Loucy (cell line): Measurements from ENCODE around the gene SLC25A18.

Experiments
- H2AFZ ChIP-seq: fragments of 200-600 bp; sonication (generic); 2 replicates; pipeline ENCODE4 v1.6.0; 2016; ENCODE audit warnings: antibody characterized with exemption, mild to moderate bottlenecking, low read length, moderate library complexity
- H3F3A ChIP-seq: fragments of 200-600 bp; 2 replicates; pipeline ENCODE4 v1.6.0; 2016; ENCODE audit warnings: antibody characterized with exemption, low read depth, mild to moderate bottlenecking
- H3K27me3 ChIP-seq: fragments of 200-600 bp; sonication (generic); 2 replicates; pipeline ENCODE4 v1.6.1; 2014; ENCODE audit warnings: low read length, mild to moderate bottlenecking; ENCODE audit not compliant: insufficient read depth, poor library complexity, severe bottlenecking
- H3K36me3 ChIP-seq: fragments of 200-600 bp; sonication (generic); 2 replicates; pipeline ENCODE4 v1.6.1; 2016; ENCODE audit warnings: low read length; ENCODE audit not compliant: insufficient read depth
- H3K4me1 ChIP-seq: fragments of 200-600 bp; sonication (generic); 2 replicates; pipeline ENCODE4 v1.5.1; 2014; ENCODE audit warnings: low read length, mild to moderate bottlenecking; ENCODE audit not compliant: insufficient read depth, poor library complexity, severe bottlenecking
- H3K4me2 ChIP-seq: fragments of 200-600 bp; sonication (generic); 2 replicates; pipeline ENCODE4 v1.6.0; 2014; ENCODE audit warnings: antibody characterized with exemption, low read length, low read depth, mild to moderate bottlenecking; ENCODE audit not compliant: poor library complexity, severe bottlenecking
- H3K4me3 ChIP-seq: fragments of 200-600 bp; sonication (generic); 2 replicates; pipeline ENCODE4 v1.5.1; 2014; ENCODE audit warnings: low read length, mild to moderate bottlenecking, mixed read lengths; ENCODE audit not compliant: poor library complexity, severe bottlenecking
- H3K79me2 ChIP-seq: fragments of 200-600 bp; sonication (generic); 2 replicates; pipeline ENCODE4 v1.6.1; 2014; ENCODE audit warnings: low read length; ENCODE audit not compliant: insufficient read depth
- H3K9ac ChIP-seq: fragments of 200-600 bp; sonication (generic); 2 replicates; pipeline ENCODE4 v1.6.0; 2014; ENCODE audit warnings: mild to moderate bottlenecking, low read depth, low read length, moderate library complexity; ENCODE audit not compliant: poor library complexity, severe bottlenecking
- H3K9me2 ChIP-seq: fragments of 200-600 bp; sonication (generic); replicated peaks from 2 replicates; pipeline ENCODE4 v1.6.1; 2016; ENCODE audit warnings: low read depth, low read length, mixed read lengths
- H3K9me3 ChIP-seq: fragments of 200-600 bp; sonication (generic); 2 replicates; pipeline ENCODE4 v1.6.1; 2014; ENCODE audit warnings: mild to moderate bottlenecking, antibody characterized with exemption, low read length, low read depth; ENCODE audit not compliant: insufficient read depth
- H4K20me1 ChIP-seq: fragments of 200-600 bp; sonication (generic); 2 replicates; pipeline ENCODE4 v1.6.0; 2014; ENCODE audit warnings: antibody characterized with exemption, low read length, mild to moderate bottlenecking; ENCODE audit not compliant: insufficient read depth, poor library complexity, severe bottlenecking
- EZH2phosphoT487 ChIP-seq: fragments of 200-600 bp; IDR thresholded peaks from 2 replicates; pipeline ENCODE4 v1.6.1; 2018; ENCODE audit warnings: antibody characterized with exemption, mild to moderate bottlenecking, moderate library complexity, borderline replicate concordance
- TF ChIP-seq, protein P1 (sequence below): fragments of 200-600 bp; sonication (generic); conservative IDR thresholded peaks from 2 replicates; pipeline ENCODE4 v1.5.1; 2014; ENCODE audit warnings: mild to moderate bottlenecking, antibody characterized with exemption, low read length

The SLC25A18 gene

DNA sequence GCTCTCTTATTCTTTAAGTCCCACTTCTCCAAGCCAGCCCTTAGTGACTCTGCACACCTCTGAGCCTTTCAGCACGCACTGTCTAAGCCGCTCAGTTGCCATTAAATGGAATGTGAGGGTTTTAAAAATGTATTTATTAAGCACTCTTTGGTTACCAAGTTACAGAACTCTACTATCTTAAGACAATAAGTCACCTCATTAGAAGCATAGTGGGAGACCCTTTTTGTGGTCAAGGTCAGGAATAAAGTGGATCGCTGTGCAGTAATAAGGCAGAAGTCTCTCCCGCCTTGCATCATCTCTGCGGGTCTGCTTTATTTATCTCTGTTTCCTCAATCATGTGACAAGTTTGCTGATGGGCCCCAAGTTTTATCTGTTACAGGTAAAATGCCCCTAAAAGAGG, 11.9 kb downstream of the SLC25A18 start:
- H3K9me3 ChIP-seq = no peaks in the 10 kb centered on the region
- H3K79me2 ChIP-seq = no peaks in the 10 kb centered on the region
- H3K4me1 ChIP-seq = no peaks in the 10 kb centered on the region
- H3K27me3 ChIP-seq = no peaks in the 10 kb centered on the region
- TF ChIP-seq EZH2phosphoT487 = no peak
- TF ChIP-seq, protein P1, sequence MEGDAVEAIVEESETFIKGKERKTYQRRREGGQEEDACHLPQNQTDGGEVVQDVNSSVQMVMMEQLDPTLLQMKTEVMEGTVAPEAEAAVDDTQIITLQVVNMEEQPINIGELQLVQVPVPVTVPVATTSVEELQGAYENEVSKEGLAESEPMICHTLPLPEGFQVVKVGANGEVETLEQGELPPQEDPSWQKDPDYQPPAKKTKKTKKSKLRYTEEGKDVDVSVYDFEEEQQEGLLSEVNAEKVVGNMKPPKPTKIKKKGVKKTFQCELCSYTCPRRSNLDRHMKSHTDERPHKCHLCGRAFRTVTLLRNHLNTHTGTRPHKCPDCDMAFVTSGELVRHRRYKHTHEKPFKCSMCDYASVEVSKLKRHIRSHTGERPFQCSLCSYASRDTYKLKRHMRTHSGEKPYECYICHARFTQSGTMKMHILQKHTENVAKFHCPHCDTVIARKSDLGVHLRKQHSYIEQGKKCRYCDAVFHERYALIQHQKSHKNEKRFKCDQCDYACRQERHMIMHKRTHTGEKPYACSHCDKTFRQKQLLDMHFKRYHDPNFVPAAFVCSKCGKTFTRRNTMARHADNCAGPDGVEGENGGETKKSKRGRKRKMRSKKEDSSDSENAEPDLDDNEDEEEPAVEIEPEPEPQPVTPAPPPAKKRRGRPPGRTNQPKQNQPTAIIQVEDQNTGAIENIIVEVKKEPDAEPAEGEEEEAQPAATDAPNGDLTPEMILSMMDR = no peak
- H3F3A ChIP-seq = no peaks in the 10 kb centered on the region
- H2AFZ ChIP-seq = no peak overlapping the region
- H3K4me2 ChIP-seq = no peak overlapping the region
- no peaks in the 10 kb centered on the region for H4K20me1 ChIP-seq
- H3K9me2 ChIP-seq = no peaks in the 10 kb centered on the region
- H3K4me3 ChIP-seq = no peak overlapping the region
- no peaks in the 10 kb centered on the region for H3K36me3 ChIP-seq
- no peak overlapping the region for H3K9ac ChIP-seq

DNA sequence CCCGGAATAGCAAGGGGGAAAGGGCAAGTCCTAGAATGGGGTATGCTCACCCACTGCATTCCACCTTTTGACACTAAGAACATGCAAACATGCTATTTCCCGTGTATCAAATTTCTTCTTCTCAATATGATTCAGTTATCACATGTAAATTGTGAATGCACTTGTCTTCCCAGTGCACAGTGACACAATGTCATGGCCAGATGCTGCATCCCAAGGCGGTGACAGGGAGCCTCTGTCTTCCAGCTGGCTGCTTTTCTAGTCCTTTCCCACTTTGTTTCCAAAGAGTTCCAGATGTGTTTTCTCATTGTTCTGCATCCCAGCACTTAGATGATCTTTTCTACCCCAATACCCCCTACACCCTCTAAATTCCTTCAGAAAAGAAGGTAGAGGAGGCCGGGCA, 12.4 kb downstream of the SLC25A18 start:
- H3K4me3 ChIP-seq = no peak overlapping the region
- no peaks in the 10 kb centered on the region for H3K9me3 ChIP-seq
- no peak overlapping the region for H2AFZ ChIP-seq
- H3K36me3 ChIP-seq = no peaks in the 10 kb centered on the region
- H3K4me1 ChIP-seq = no peaks in the 10 kb centered on the region
- H3K4me2 ChIP-seq = no peak overlapping the region
- H3K79me2 ChIP-seq = no peaks in the 10 kb centered on the region
- no peaks in the 10 kb centered on the region for H3F3A ChIP-seq
- H3K9ac ChIP-seq = no peak overlapping the region
- no peaks in the 10 kb centered on the region for H3K9me2 ChIP-seq
- no peaks in the 10 kb centered on the region for H4K20me1 ChIP-seq
- H3K27me3 ChIP-seq = no peaks in the 10 kb centered on the region
- no peak for TF ChIP-seq EZH2phosphoT487
- TF ChIP-seq, protein P1 = no peak

DNA sequence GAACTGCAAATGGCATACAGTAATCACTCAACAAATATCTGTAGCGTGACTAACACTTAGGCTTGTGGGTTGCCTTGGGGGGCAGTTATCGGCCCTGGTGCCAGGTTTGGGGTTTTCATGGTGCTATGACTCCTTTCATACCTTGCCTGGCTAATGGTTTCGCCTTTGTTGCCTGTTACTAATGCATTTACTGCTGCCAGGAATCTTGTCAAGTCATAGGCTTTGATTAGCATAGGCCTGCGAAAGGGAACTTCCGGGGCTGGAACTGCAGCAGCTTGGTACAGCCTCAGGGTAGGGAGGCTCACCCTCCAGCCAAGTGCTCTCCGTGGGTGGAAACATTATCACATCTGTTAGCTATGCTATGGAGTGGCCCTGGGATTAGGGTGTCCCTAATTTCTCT, 13.2 kb downstream of the SLC25A18 start:
- H3K27me3 ChIP-seq = no peaks in the 10 kb centered on the region
- no peaks in the 10 kb centered on the region for H3K36me3 ChIP-seq
- H3K9me2 ChIP-seq = no peaks in the 10 kb centered on the region
- H3K79me2 ChIP-seq = no peaks in the 10 kb centered on the region
- no peak overlapping the region for H3K9ac ChIP-seq
- H2AFZ ChIP-seq = no peak overlapping the region
- H3F3A ChIP-seq = no peaks in the 10 kb centered on the region
- H4K20me1 ChIP-seq = no peaks in the 10 kb centered on the region
- no peak overlapping the region for H3K4me3 ChIP-seq
- no peak overlapping the region for H3K4me2 ChIP-seq
- H3K4me1 ChIP-seq = no peaks in the 10 kb centered on the region
- TF ChIP-seq, protein P1 = no peak
- no peak for TF ChIP-seq EZH2phosphoT487
- no peaks in the 10 kb centered on the region for H3K9me3 ChIP-seq
